ENCODE data around the gene TUBA1C. TPM values are rescaled to one million over a fixed set of nuclear protein-coding genes. Genes with fewer than 3 reads are reported as not detected.
A peak's percentile ranks its signal among the peaks of the same experiment; 100 is the strongest.
"Not testable (repeated sequence)": the region's sequence is repeated elsewhere in the genome, so short reads cannot be mapped to it uniquely, and the experiment has no call there.

The TUBA1C gene
- total RNA-seq, 1 donor from 2014 or later: 261 TPM

DNA sequence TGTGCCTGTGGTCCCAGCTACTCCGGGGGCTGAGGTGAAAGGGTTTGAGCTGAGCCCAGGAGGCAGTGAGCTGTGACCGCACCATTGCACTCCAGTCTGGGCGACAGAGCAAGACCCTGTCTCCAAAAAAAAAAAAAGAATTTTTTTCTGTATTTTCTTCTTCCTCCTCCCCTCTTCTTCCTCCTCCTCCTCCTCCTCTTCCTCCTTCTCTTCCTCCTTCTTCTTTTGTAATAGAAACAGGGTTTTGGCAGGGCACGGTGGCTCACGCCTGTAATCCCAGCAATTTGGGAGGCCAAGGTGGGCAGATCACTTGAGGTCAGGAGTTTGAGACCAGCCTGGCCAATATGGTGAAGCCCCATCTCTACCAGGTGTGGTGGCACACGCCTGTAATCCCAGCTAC, 15.7 kb downstream of the TUBA1C start:
- DNase-seq (ENCODE audit: low spot score); H3K4me1 Mint-ChIP-seq (ENCODE audit: low read depth); H3K4me3 Mint-ChIP-seq; H3K36me3 Mint-ChIP-seq (ENCODE audit: low read depth); H3K9me3 Mint-ChIP-seq; H3K27ac Mint-ChIP-seq; intact Hi-C loops (cut with micrococcal nuclease): not testable (repeated sequence)
- H3K27me3 Mint-ChIP-seq (ENCODE audit: insufficient read depth): peaks cover 16% of the 10 kb centered on the region

DNA sequence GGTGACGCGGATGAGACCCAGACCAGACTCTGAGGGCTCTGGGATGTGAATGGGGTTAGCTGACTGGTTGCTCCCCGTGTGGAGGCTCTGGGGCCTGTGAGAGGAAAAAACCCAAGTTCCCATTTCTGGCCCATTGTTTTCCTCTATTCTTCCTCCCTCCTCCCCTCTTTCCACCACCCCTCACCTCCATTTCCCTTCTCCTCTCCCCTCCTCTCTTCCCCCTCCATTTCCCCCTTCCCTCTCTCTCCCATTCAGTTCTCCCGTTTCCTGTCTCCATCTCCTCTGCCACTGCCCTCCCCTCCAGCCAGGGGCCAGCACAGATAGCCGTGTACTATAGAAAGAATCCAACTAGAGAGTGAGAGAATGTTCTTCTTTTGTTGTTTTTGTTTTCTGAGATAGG, 17.4 kb downstream of the TUBA1C start:
- Mint-ChIP-seq H3K4me3 (no peak overlapping the region), H3K27ac (no peak overlapping the region), H3K27me3 (ENCODE audit: insufficient read depth) (peaks cover 30% of the 10 kb centered on the region), H3K36me3 (ENCODE audit: low read depth) (no peaks in the 10 kb centered on the region), H3K9me3 (no peaks in the 10 kb centered on the region), H3K4me1 (ENCODE audit: low read depth) (no peaks in the 10 kb centered on the region)
- no peak for DNase-seq (ENCODE audit: low spot score)
- intact Hi-C loops (cut with micrococcal nuclease): no loop called here

DNA sequence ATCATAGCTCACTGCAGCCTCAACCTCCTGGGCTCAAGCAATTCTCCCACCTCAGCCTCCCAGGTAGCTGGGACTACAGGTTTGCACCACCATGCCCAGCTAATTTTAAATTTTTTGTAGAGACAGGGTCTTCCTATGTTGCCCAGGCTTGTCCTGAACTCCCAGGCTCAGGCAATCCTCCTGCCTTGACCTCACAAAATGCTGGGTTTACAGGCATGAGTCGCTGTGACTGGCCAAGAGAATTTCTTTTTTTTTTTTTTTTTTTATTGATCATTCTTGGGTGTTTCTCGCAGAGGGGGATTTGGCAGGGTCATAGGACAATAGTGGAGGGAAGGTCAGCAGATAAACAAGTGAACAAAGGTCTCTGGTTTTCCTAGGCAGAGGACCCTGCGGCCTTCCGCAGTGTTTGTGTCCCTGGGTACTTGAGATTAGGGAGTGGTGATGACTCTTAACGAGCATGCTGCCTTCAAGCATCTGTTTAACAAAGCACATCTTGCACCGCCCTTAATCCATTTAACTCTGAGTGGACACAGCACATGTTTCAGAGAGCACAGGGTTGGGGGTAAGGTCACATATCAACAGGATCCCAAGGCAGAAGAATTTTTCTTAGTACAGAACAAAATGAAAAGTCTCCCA, 18.0 kb downstream of the TUBA1C start:
- H3K4me1 Mint-ChIP-seq (ENCODE audit: low read depth); H3K4me3 Mint-ChIP-seq; DNase-seq (ENCODE audit: low spot score); H3K9me3 Mint-ChIP-seq; H3K27ac Mint-ChIP-seq; H3K36me3 Mint-ChIP-seq (ENCODE audit: low read depth); intact Hi-C loops (cut with micrococcal nuclease): not testable (repeated sequence)
- peaks cover 34% of the 10 kb centered on the region for H3K27me3 Mint-ChIP-seq (ENCODE audit: insufficient read depth)

DNA sequence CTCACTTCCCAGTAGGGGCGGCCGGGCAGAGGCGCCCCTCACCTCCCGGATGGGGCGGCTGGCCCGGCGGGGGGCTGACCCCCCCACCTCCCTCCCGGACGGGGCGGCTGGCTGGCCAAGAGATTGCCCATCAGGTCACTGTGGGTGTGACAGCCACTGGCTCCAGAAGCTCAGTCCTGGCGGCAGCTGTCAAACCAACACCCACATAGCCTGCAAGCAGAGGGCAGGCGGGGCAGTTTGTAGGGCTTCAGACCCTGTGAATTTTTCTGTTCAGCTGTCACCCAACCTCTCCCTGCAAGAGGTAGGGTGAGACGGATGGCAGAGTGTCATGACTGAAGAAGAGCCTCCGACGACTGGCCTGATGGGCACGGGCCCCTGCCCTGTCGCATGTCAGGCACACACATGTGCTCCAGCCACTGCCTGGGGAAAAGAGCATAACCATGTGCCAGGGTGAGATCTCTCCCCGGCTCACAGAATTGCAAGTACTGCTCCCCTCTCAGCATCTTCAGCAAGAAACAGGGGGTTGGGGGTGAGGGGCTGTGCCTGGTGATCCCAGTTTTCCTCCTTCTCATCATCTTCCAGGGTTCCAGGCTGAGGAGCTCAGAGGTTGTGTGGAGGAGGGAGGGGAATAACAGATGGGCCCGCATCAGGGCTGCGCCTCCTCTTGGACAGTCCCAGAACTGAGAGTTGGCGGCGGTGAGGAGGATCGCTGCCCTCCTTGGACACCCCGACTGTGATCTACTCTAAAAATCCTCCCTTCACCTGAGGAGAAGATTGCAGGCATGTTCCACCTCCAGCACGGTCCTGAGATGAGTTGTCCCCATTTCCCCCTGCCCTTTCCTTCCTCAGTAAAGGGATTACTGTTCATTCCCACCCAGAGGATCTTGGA, 18.9 kb downstream of the TUBA1C start:
- peaks cover 5% of the 10 kb centered on the region for H3K4me1 Mint-ChIP-seq (ENCODE audit: low read depth)
- H3K4me3 Mint-ChIP-seq: no peak overlapping the region
- H3K36me3 Mint-ChIP-seq (ENCODE audit: low read depth): no peaks in the 10 kb centered on the region
- no peak for DNase-seq (ENCODE audit: low spot score)
- H3K27me3 Mint-ChIP-seq (ENCODE audit: insufficient read depth): peaks cover 41% of the 10 kb centered on the region
- no peak overlapping the region for H3K27ac Mint-ChIP-seq
- no peaks in the 10 kb centered on the region for H3K9me3 Mint-ChIP-seq
- intact Hi-C loops (cut with micrococcal nuclease): no loop called here

DNA sequence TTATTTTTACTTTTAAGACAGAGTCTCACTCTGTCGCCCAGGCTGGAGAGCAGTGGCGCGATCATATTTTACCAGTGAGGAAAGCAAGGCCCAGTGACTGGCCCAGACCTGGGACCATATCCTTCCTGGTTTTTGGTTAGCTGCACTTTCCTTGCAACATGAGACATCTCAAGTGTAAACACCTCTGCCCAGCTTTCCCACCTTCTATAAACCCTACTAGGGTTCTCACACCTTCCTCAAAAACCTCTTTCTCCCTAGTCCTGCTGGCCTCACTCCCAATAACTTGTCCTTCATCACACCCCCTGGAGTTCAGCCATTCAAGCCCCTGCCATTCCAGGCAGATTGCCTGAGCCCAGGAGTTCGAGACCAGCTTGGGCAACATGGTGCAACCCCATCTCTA, 19.8 kb downstream of the TUBA1C start:
- no peak overlapping the region for H3K27ac Mint-ChIP-seq
- peaks cover 5% of the 10 kb centered on the region for H3K4me1 Mint-ChIP-seq (ENCODE audit: low read depth)
- no peak for DNase-seq (ENCODE audit: low spot score)
- peaks cover 42% of the 10 kb centered on the region for H3K27me3 Mint-ChIP-seq (ENCODE audit: insufficient read depth)
- H3K9me3 Mint-ChIP-seq: no peaks in the 10 kb centered on the region
- no peaks in the 10 kb centered on the region for H3K36me3 Mint-ChIP-seq (ENCODE audit: low read depth)
- H3K4me3 Mint-ChIP-seq: no peak overlapping the region
- intact Hi-C loops (cut with micrococcal nuclease): no loop called here

DNA sequence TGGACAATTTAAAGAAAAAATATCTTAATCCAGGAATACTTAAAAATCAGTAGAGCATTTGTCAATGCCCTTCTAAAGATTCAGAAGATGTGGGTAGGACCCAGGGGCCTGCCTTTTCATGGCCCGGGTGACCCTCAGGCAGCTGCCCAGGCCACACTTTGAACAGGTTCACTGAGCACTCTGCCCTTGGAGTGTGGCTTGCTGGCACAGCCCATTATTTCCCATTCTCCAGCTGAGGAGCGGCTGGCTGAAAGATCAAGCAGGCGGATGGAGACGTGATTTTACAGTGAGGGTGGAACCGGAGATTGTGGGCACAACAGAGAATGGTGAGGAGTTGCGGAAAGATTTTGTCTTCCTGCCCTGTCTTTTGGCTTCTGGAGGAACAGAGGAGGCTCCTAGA, 23.0 kb downstream of the TUBA1C start:
- no peak overlapping the region for H3K27ac Mint-ChIP-seq
- DNase-seq (ENCODE audit: low spot score): no peak
- intact Hi-C loops (cut with micrococcal nuclease): loop anchor here (1.0 kb wide), 5 partner anchors 8 to 226 kb away; partner anchors contain the start of gene C1QL4
- peaks cover 5% of the 10 kb centered on the region for H3K4me1 Mint-ChIP-seq (ENCODE audit: low read depth)
- H3K36me3 Mint-ChIP-seq (ENCODE audit: low read depth): no peaks in the 10 kb centered on the region
- peaks cover 34% of the 10 kb centered on the region for H3K27me3 Mint-ChIP-seq (ENCODE audit: insufficient read depth)
- H3K4me3 Mint-ChIP-seq: no peak overlapping the region
- H3K9me3 Mint-ChIP-seq: no peaks in the 10 kb centered on the region

DNA sequence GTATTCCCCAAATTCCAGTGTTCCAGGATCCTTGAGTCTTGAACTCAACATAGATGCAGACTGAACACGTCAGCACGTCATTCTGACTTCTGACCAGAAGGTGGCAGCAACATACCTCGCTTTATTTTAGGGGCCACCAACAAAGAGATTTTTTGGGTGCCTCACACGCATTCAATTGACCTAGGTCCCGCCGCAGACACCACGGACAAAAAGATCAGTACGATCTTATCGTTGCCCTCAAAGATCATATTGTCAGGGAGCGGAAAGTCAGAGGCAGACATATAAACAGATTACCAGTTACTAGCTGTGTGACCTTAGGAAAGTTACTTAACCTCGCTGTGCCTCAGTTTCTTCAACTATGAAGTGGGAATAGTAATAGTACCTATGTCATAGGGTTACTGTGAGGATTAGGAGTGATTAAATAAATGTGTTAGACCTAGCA, 23.6 kb downstream of the TUBA1C start:
- Mint-ChIP-seq H3K27ac (no peak overlapping the region), H3K4me3 (no peak overlapping the region), H3K36me3 (ENCODE audit: low read depth) (no peaks in the 10 kb centered on the region), H3K27me3 (ENCODE audit: insufficient read depth) (peaks cover 34% of the 10 kb centered on the region), H3K4me1 (ENCODE audit: low read depth) (peaks cover 5% of the 10 kb centered on the region), H3K9me3 (no peaks in the 10 kb centered on the region)
- DNase-seq (ENCODE audit: low spot score): peak; percentile 60
- intact Hi-C loops (cut with micrococcal nuclease): loop anchor here (1.0 kb wide), 5 partner anchors 8 to 226 kb away; partner anchors contain the start of gene C1QL4

DNA sequence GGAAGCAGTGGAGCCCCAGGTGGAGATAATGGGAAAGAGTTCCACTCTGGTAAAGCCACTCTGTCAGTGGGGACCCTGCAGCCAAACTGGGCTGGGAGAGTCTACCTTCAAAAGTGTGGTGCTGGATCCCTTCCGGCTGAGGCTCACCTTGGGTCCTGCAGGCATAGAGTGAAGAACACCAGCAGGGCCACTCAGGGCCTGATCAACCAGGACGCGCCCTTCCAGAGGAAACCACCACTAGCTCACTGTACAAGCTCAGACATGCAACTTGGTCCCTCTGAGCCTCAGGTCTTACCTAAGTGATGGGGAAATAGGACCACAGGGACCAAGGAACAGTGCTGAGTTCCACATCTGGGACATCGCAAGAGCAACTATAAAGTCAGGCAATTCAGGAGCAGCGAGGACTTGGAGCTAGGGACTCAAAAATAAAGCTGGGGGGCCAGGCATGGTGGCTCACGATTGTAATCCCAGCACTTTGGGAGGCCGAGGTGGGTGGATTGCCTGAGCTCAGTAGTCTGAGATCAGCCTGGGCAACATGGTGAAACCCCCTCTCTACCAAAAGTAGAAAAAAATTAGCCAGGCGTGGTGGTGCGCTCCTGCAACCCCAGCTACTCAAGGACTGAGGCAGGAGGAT, 24.2 kb downstream of the TUBA1C start:
- Mint-ChIP-seq H3K27ac (no peak overlapping the region), H3K36me3 (ENCODE audit: low read depth) (no peaks in the 10 kb centered on the region), H3K4me3 (no peak overlapping the region), H3K9me3 (no peaks in the 10 kb centered on the region), H3K4me1 (ENCODE audit: low read depth) (peaks cover 5% of the 10 kb centered on the region), H3K27me3 (ENCODE audit: insufficient read depth) (peaks cover 36% of the 10 kb centered on the region)
- no peak for DNase-seq (ENCODE audit: low spot score)
- intact Hi-C loops (cut with micrococcal nuclease): loop anchor here (1.0 kb wide), 5 partner anchors 7 to 225 kb away; partner anchors contain the start of gene C1QL4

DNA sequence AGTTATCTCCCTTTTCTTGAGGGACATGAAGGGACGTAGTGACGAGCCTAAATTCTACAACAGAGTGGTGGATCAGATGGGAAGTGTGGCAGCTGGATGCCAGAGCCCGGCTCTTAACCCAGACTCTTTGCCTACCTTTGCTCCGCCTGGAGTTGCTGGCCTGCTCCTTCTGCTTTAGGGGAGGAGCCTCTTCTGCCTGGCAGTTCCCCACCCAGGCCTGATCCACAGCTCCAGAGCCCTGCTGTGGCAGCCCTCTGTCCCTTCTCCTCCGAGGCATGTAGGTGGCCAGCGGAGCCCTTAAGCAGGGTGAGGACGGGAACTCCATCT, 27.8 kb downstream of the TUBA1C start:
- no peaks in the 10 kb centered on the region for H3K9me3 Mint-ChIP-seq
- DNase-seq (ENCODE audit: low spot score): no peak
- H3K4me3 Mint-ChIP-seq: no peak overlapping the region
- intact Hi-C loops (cut with micrococcal nuclease): no loop called here
- no peak overlapping the region for H3K27ac Mint-ChIP-seq
- peaks cover 6% of the 10 kb centered on the region for H3K4me1 Mint-ChIP-seq (ENCODE audit: low read depth)
- peaks cover 42% of the 10 kb centered on the region for H3K27me3 Mint-ChIP-seq (ENCODE audit: insufficient read depth)
- no peaks in the 10 kb centered on the region for H3K36me3 Mint-ChIP-seq (ENCODE audit: low read depth)

DNA sequence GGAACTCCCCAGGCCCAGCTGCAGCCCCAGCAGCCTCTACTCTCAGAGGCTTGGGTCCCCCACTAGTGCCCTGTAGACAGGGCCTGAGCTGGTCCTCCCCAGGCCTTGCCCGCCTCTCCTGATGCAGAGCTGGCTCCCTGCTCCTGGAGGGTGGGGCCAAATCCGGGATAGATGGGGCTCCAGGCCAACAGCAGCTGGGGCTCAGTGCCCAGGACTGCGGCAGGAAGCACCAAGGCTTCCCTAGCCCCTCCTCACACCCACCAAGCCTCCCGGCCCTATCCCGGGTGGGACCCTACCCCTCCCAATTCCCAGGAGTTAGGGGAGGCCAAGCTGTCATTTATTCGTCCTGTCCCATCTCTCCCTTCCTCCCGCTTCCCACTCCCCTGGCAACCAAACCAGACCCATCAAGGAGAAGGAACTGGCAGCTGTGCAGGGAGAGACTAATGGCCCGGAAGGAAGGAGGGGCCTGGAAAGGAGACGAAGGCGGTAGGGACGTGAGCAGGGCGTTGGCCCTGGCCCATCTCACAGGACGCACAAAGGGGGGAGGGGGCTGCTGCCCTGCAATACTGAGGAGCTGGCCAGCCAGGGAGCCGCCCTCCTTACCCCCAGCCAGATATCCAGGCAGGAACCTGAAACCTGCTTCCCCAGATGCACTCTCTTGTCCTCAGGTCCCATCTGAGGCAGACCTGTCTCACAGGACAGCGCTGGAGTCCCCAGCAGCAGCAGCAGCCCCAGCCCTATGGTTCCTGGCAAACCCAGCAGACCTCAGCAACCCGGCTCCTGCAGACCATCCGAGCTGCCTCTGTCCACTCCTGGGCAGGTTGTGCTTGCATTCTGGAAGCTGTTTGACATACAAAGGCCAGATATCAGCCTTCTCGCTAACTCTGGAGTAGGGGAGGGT, 28.4 kb downstream of the TUBA1C start:
- H3K36me3 Mint-ChIP-seq (ENCODE audit: low read depth): no peaks in the 10 kb centered on the region
- intact Hi-C loops (cut with micrococcal nuclease): no loop called here
- no peak for DNase-seq (ENCODE audit: low spot score)
- no peak overlapping the region for H3K4me3 Mint-ChIP-seq
- no peaks in the 10 kb centered on the region for H3K9me3 Mint-ChIP-seq
- no peak overlapping the region for H3K27ac Mint-ChIP-seq
- peaks cover 44% of the 10 kb centered on the region for H3K27me3 Mint-ChIP-seq (ENCODE audit: insufficient read depth)
- H3K4me1 Mint-ChIP-seq (ENCODE audit: low read depth): peaks cover 8% of the 10 kb centered on the region

DNA sequence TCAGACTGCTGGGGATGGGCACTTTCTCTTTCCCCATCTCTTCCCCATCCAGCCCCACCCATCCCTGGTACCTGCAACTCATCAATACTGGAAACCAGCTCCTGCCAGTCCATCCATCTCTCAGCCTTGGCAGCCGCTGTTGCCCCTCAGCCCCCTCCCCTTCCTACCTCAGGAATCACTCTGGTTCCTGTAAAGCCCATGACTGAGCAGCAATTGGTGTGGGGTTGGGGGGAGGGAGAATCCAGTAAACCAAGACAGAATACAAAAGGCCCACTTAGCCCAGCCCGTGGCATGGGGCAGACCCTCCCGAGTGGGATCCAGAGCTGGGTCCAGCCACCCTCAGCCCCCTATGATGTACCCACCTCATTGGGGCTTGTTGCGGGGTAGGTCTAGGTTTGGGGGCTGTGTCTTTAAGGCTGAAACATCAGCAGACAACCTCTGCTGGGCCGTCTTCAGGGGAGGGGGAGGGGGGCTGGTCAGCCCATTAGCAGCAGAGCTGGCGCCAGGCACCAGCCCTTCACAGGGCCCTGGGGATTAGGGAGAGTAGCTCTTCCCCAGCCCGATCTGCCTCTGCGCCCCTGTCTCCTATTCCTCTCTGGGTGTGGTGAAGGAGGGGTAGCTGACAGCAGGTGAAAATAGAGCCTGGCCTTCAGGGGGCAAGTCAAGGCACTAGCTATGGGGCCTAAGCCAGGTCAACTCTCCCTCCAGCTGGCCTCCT, 29.4 kb downstream of the TUBA1C start:
- H3K27me3 Mint-ChIP-seq (ENCODE audit: insufficient read depth): peaks cover 42% of the 10 kb centered on the region
- intact Hi-C loops (cut with micrococcal nuclease): no loop called here
- H3K4me3 Mint-ChIP-seq: no peak overlapping the region
- no peaks in the 10 kb centered on the region for H3K9me3 Mint-ChIP-seq
- no peak for DNase-seq (ENCODE audit: low spot score)
- H3K27ac Mint-ChIP-seq: no peak overlapping the region
- no peaks in the 10 kb centered on the region for H3K36me3 Mint-ChIP-seq (ENCODE audit: low read depth)
- H3K4me1 Mint-ChIP-seq (ENCODE audit: low read depth): peaks cover 5% of the 10 kb centered on the region

DNA sequence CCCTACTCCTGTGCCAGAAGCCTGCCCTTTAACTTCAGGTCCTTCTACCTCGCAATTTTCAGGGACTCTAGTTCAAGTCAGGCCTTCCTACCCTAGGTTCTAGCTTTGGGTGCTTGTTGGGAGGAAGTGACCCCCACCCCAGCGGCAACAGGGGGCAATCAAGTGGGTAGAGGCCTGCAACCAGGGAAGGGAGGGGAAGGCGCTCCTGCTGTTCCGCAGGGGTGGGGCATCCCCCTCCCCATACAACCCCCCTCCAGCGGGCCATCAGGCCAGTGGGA, 29.9 kb downstream of the TUBA1C start:
- peaks cover 5% of the 10 kb centered on the region for H3K4me1 Mint-ChIP-seq (ENCODE audit: low read depth)
- H3K36me3 Mint-ChIP-seq (ENCODE audit: low read depth): no peaks in the 10 kb centered on the region
- no peak overlapping the region for H3K27ac Mint-ChIP-seq
- no peak for DNase-seq (ENCODE audit: low spot score)
- H3K27me3 Mint-ChIP-seq (ENCODE audit: insufficient read depth): peaks cover 42% of the 10 kb centered on the region
- H3K4me3 Mint-ChIP-seq: no peak overlapping the region
- intact Hi-C loops (cut with micrococcal nuclease): no loop called here
- no peaks in the 10 kb centered on the region for H3K9me3 Mint-ChIP-seq

Data from activated T-helper 1 cell treated with anti-CD3 and anti-CD28 coated beads, Interleukin-12 subunit alpha, Interleukin-12 subunit beta, Interleukin-2, Interleukin-4 antibody, amounts not matched to agents 30 ng/mL and 10 ng/mL and 1 ng/mL, durations not matched to agents 14 hours and 24 hours and 36 hours (primary cell).